Measurements from ENCODE around the gene ECHS1.
"Not testable (repeated sequence)": the region's sequence is repeated elsewhere in the genome, so short reads cannot be mapped to it uniquely, and the experiment has no call there.

ECHS1 gene

GRCh38 chr10:133373174-133374090 lies at the start of gene ECHS1:
TSS of gene ECHS1 (minus strand) at chr10:133373354. CDS start at chr10:133373333, 21 bp downstream.
- peak; percentile 95 for DNase-seq (ENCODE audit: low read depth)

GRCh38 chr10:133422223-133422806 lies 49.2 kb upstream of the ECHS1 start:
- no peak for DNase-seq (ENCODE audit: low read depth)

- DNase-seq (ENCODE audit: low read depth) = no peak
These were observed 48.4 kb upstream of the ECHS1 start for GRCh38 chr10:133421336-133422222.

- no peak for DNase-seq (ENCODE audit: low read depth)
These were observed 47.4 kb upstream of the ECHS1 start for GRCh38 chr10:133420579-133420978.

- DNase-seq (ENCODE audit: low read depth) = no peak
These were observed 46.9 kb upstream of the ECHS1 start for GRCh38 chr10:133420028-133420427.

GRCh38 chr10:133419211-133419950 lies 46.2 kb upstream of the ECHS1 start:
- DNase-seq (ENCODE audit: low read depth) = no peak

- DNase-seq (ENCODE audit: low read depth) = no peak
These were observed 45.3 kb upstream of the ECHS1 start for GRCh38 chr10:133418289-133418993.

- no peak for DNase-seq (ENCODE audit: low read depth)
These were observed 42.6 kb upstream of the ECHS1 start for GRCh38 chr10:133415752-133416151.

- DNase-seq (ENCODE audit: low read depth) = not testable (repeated sequence)
These were observed 41.2 kb upstream of the ECHS1 start for GRCh38 chr10:133414401-133414800.

GRCh38 chr10:133412381-133412711 lies 39.2 kb upstream of the ECHS1 start:
- no peak for DNase-seq (ENCODE audit: low read depth)

GRCh38 chr10:133411523-133412380 lies 38.6 kb upstream of the ECHS1 start:
- no peak for DNase-seq (ENCODE audit: low read depth)

- DNase-seq (ENCODE audit: low read depth) = no peak
These were observed 32.8 kb upstream of the ECHS1 start for GRCh38 chr10:133405844-133406527.

- no peak for DNase-seq (ENCODE audit: low read depth)
These were observed 32.1 kb upstream of the ECHS1 start for GRCh38 chr10:133405272-133405671.

GRCh38 chr10:133403784-133404183 lies 30.6 kb upstream of the ECHS1 start:
- DNase-seq (ENCODE audit: low read depth) = no peak

- DNase-seq (ENCODE audit: low read depth) = no peak
These were observed 30.2 kb upstream of the ECHS1 start for GRCh38 chr10:133403359-133403758.

- DNase-seq (ENCODE audit: low read depth) = no peak
These were observed 29.0 kb upstream of the ECHS1 start for GRCh38 chr10:133401981-133402725.

- DNase-seq (ENCODE audit: low read depth) = no peak
These were observed 28.3 kb upstream of the ECHS1 start for GRCh38 chr10:133401500-133401899.

GRCh38 chr10:133400624-133401424 lies 27.7 kb upstream of the ECHS1 start:
- no peak for DNase-seq (ENCODE audit: low read depth)
